HG03571 (cell line): ENCODE data around the gene KBTBD12.

Experiments
- ATAC-seq: cut with Tn5 transposase; IDR thresholded peaks from one replicate; pipeline ENCODE4 v1.9.1; 2021; ENCODE audit not compliant: unreplicated experiment

Gene KBTBD12

DNA sequence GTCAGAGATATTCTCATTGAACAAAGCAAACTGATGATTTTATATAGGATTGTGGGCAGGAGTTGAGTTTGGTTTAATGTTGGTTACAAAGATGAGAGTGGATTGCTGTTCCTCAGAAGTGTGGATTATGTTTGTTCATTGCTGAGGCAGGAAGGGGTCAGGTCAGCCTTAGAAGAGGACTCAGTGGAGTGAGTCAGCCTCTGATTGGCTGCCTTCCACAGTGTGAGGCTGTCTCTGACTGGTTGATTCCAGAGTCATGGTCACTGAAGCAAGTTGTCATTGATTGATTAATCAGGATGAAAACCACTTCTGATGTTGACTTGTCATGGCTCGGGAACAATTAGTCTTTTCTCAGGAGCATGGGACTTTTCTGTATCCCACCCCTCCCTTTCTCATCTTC is 36.2 kb downstream of the KBTBD12 start:
- ATAC-seq = no peak

DNA sequence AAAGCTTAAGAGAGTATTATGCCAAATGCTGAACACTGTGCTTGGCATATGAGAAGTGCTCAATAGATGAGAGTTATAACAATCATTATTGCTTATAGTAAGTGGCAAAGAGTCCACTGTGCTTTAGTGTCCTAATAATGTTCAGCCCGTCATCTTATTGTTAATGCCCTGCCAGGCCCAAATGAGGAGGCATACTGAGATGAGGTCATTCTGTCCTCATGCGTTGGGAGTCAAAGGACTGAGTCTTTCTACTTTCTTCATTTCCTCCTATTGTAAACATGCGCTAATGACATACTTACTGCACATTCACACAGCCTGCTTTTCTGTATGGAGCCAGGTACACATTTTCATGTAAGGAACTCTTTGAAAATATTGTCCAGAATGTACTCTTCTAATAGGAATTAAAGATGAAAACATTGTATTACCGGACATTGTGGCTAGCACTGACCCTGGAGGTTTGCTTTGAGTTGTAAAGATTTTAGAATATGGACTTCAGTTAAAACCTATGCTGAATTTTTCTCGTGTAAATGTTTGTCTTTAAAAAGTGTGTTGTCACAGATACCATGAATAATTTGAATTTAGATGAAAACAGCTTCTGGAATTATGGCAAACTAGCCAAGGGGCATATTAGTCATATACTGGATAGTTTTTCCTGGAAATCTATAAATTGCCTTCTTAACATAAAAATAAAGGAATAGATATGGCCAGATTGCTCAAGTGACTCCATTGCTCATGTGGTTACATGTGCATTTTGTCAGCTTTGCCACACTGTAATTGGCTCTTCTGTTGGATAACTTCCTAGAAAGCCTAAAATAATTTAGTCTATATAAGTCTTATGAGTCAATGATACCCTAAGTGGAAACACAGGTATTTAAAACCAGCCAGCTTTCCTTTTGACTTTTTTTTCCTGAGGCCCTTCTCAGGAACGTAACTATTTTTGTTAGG is 38.3 kb downstream of the KBTBD12 start:
- ATAC-seq = no peak

DNA sequence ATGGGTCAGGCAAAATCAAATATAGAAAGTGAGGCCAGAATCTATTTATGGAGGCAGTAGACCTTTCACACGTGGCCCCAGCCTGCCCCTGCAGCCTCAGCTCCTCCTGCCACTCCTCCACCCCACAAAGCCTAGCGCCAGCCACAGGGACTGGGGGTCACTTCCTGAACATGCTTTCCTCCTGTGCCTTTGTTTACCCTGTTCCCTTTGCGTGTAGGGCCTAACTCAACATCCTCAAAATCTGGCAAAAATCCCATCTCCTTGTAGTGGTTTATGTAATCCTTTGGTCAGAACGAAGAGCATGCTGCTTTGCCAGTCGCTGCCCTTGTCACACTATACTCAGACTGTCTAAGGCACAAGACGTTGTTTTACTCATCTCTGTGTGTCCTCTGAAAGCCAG is 39.6 kb downstream of the KBTBD12 start:
- no peak for ATAC-seq

DNA sequence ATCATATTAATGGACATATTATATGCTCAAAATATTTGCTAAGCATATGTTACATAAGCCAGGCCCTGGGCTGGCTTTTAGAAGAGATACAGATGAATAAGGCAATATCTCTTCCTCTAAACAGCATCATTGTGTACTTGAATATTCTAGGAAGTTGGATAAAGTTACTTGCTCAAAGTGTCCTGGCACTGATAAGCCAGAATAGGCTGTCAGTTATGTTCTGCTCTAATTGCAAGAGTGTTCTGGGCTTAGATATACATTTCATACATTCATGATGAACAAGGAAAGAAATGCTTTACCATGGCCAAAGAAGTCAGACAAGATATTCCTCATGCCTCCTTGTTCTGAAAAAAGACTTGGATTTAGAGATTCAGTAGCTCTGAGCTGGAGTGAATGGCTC is 40.7 kb downstream of the KBTBD12 start:
- ATAC-seq = no peak

- ATAC-seq = no peak
Observed at GRCh38 chr3:127959041-127959440, 44.0 kb downstream of the KBTBD12 start.

DNA sequence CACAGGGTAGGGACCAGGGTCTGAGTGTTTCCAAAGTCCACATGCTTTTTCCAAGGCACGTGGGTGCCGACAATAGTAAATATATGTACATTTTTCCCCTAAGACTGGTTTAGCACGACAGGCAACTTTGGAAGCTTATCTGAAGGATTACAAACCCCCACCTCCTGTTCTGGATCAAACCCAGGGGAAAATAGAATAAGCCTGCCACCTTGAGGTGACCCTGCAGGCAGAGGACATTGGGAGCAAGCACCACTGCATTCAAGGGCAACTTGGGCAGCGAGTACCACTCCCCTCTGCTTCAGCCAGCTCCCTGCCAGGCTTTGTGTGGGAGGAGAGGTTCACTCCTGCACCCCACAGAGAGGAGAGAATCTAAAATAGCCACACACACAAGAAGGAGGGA is 44.8 kb downstream of the KBTBD12 start:
- no peak for ATAC-seq

GRCh38 chr3:127960421-127960965 is 45.5 kb downstream of the KBTBD12 start:
- no peak for ATAC-seq

- ATAC-seq = no peak
Observed at GRCh38 chr3:127961124-127961523, 46.1 kb downstream of the KBTBD12 start.

DNA sequence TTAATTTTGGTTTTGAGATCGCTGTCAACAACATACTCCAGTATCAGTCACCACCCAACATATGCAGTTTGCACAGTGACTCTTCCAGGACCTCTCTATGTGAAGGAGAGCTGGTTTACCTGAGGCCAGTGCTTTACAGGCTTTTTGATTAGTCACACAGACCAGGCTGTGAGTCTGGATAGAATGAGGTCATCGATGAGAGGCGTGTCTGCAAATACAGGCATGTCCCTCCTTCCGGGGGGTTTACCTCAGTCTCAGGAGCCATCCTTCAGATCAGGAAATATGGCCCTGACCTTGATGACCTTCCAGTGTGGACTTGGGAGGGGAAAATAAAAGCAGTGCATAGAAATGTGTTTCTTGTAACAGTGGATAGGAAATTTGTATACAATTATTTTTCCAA is 46.9 kb downstream of the KBTBD12 start:
- no peak for ATAC-seq

DNA sequence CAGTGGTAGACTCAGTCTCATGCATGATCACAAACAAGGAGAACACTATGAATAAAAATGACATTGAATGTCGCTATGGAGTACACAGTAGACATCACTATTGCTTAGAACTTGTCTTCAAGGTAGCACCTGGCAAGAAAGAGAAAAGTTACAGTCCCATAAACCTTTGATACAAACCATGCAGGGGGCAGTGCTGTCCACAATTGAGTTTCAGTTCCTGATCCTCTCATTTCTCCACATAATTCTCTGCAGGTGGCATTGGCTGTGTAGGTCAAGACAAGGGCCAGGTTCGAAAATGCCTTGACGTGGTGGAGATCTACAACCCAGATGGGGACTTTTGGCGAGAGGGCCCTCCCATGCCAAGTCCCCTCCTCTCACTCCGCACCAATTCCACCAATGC is 47.9 kb downstream of the KBTBD12 start:
- ATAC-seq = no peak

GRCh38 chr3:127964053-127964452 is 49.0 kb downstream of the KBTBD12 start:
- no peak for ATAC-seq

- no peak for ATAC-seq
Observed at GRCh38 chr3:127964816-127965215, 49.8 kb downstream of the KBTBD12 start.

- no peak for ATAC-seq
Observed at GRCh38 chr3:127967316-127967715, 52.3 kb downstream of the KBTBD12 start.

DNA sequence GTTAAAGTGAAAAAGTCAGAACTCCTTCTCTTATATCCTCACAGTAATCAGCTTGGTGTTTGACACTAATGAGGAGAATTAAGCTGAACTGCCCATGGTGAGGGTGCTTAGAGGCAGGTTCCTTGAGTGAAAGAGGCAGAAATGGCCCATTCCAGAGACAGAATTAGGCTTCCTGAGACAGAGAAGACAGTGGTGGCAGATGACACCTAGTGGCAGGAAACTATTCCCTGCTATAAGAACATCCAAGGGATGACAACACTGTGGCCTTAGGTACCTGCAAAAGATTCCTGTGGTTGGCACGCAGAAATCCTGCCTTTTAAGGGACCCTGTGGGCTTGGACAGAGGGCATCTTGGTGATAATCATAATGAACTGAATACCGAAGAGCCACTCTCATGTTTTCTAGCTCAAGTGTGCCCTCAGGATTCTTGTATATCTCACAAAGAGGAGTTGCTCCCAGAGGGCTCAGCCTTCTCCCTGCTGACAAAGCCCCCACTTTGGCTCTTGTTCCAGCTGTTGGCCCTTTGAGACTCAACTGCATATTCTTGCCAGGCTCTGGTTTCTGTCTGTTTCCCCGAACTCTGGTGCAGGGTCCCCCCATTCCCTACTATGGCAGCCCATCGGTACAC is 56.0 kb downstream of the KBTBD12 start:
- ATAC-seq = no peak

- ATAC-seq = no peak
Observed at GRCh38 chr3:127974226-127974625, 59.2 kb downstream of the KBTBD12 start.

GRCh38 chr3:127975153-127976029 is 60.4 kb downstream of the KBTBD12 start:
- ATAC-seq = no peak

DNA sequence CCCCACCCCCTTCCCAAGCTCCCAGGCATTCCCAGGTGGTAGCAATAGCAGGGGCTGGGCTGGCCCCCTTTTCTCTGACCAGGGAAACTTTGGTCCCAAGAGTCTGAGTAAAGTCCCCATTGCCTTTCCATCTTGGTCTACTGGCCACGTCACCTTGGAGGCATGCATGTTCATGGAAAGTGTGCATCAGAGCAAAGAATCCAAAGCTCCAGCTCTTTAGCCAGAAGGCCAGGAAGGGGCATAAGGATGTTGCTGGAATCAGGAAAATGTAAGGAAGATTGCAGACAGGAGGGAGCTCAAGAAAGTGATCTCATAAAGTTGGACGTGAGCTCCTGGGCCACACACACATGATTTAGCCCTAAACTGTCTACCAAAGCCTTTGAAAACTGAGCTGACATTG is 63.6 kb downstream of the KBTBD12 start:
- no peak for ATAC-seq

DNA sequence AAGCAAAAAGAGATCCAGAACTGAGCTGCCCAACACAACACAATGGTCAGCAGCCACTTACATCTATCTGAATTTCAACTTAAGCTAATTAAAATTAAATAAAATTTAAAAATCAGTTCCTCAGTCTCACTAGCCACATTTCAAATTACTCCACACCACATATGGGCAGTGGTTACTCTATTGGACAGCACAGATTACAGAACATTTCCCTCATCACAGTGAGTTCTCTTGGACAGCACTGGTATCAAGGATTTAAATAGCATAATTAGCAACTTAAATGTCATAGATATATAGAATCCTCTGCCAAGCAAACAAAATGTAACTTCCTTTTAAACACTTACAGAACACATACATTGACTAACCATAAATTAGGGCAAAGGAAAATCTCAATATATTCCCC is 64.4 kb downstream of the KBTBD12 start:
- ATAC-seq = no peak

DNA sequence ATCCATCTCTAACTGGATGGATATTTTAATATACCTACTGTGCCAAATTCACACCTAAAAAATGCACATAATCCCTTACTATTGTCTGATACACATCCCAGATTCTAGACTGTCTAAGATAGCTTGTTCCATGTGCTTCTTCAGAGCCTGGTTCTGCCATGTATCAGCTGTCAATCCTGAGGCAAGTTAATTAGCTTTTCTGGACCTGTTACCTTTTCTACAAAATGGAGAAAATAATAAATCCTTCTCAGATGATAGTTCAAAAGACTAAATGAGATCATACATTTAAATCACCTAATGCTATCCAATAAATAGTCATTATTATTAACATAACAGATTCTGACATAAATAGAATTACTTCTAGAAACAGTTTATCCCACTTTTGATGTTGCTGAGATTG is 66.1 kb downstream of the KBTBD12 start:
- no peak for ATAC-seq

GRCh38 chr3:127982155-127982554 is 67.1 kb downstream of the KBTBD12 start:
- ATAC-seq = no peak
